Measurements from ENCODE around the gene LRRC1. TPM values are rescaled to one million over a fixed set of nuclear protein-coding genes. Genes with fewer than 3 reads are reported as not detected.

LRRC1 gene
- total and polyA plus RNA-seq, 2 donors (not counting 1 experiment from before 2014, with no cell fraction given): 3.4 to 8.9 TPM

DNA sequence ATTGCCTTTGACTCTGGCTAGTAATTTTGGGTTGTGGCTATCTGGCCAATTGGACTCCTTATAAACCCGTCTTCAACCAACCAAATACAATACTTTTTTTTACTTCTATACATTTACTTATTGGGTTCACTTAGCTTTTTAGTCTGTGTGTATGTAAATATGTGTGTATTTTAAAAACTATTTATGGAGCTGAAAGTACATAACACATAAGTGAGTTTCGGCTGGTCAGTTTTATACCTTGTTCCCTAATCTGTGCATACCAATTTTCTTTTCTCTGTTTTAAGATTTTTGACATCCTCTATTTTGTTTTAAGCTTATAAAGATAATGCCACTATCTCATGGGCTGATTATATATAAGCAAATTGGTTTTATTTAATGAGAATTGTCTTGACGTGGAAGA is 129.5 kb downstream of the LRRC1 start:
- Histone ChIP-seq H3K9ac (ENCODE audit: low read length) (no peak overlapping the region), H3K4me3 (ENCODE audit: control extremely low read depth in 1 of 5, extremely low read depth in 1 of 5, insufficient read depth in 1 of 5, low read depth in 2 of 5, low read length in 4 of 5) (no peak overlapping the region), H2AFZ (ENCODE audit: insufficient read depth, low read depth, low read length, poor library complexity, severe bottlenecking) (no peak overlapping the region), H3K9me3 (ENCODE audit: control extremely low read depth in 1 of 3, control insufficient read depth in 2 of 3, insufficient read depth in 1 of 3, low read length in 2 of 3) (no peaks in the 10 kb centered on the region), H4K20me1 (ENCODE audit: control insufficient read depth, insufficient read depth, low read length, poor library complexity, severe bottlenecking) (no peaks in the 10 kb centered on the region), H3K27ac (ENCODE audit: low read length in 2 of 2) (no peak overlapping the region), H3K4me1 (ENCODE audit: control insufficient read depth in 2 of 2, insufficient read depth in 2 of 2, low read length in 2 of 2) (no peaks in the 10 kb centered on the region), H3K27me3 (replicated peaks in 1 of 4; ENCODE audit: control extremely low read depth in 1 of 4, control insufficient read depth in 3 of 4, insufficient read depth in 4 of 4, low read length in 3 of 4) (no peaks in the 10 kb centered on the region), H3K79me2 (ENCODE audit: control insufficient read depth, insufficient read depth, low read length) (no peaks in the 10 kb centered on the region), H3K4me2 (replicated peaks; ENCODE audit: low read depth, low read length, poor library complexity, severe bottlenecking) (no peak overlapping the region), H3K36me3 (replicated peaks in 1 of 2; ENCODE audit: control extremely low read depth in 1 of 2, control insufficient read depth in 1 of 2, extremely low read depth in 1 of 2, insufficient read depth in 2 of 2, low read length in 1 of 2) (peaks cover 3 to 5% of the 10 kb centered on the region in 2 experiments)
- TF ChIP-seq, protein P1, sequence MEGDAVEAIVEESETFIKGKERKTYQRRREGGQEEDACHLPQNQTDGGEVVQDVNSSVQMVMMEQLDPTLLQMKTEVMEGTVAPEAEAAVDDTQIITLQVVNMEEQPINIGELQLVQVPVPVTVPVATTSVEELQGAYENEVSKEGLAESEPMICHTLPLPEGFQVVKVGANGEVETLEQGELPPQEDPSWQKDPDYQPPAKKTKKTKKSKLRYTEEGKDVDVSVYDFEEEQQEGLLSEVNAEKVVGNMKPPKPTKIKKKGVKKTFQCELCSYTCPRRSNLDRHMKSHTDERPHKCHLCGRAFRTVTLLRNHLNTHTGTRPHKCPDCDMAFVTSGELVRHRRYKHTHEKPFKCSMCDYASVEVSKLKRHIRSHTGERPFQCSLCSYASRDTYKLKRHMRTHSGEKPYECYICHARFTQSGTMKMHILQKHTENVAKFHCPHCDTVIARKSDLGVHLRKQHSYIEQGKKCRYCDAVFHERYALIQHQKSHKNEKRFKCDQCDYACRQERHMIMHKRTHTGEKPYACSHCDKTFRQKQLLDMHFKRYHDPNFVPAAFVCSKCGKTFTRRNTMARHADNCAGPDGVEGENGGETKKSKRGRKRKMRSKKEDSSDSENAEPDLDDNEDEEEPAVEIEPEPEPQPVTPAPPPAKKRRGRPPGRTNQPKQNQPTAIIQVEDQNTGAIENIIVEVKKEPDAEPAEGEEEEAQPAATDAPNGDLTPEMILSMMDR (IDR thresholded peaks at IDR 0.05): no peak
- TF ChIP-seq EZH2 (IDR thresholded peaks at IDR 0.05; ENCODE audit: borderline replicate concordance, insufficient read depth, low read depth, low read length, poor library complexity, severe bottlenecking): no peak
- no peaks in the 10 kb centered on the region for H3K9me3 Mint-ChIP-seq (ENCODE audit: insufficient read depth)
- no CpG with 5 or more reads among the region's 3 CpGs for WGBS (ENCODE audit: insufficient coverage)
- DNase-seq (no peak), ATAC-seq (ENCODE audit: low read depth) (no peak)
- POLR2A ChIA-PET: no interaction called here
- no peaks in the 10 kb centered on the region for H3K4me1 Mint-ChIP-seq
- no peak overlapping the region for H3K4me3 Mint-ChIP-seq
- no peaks in the 10 kb centered on the region for H3K27me3 Mint-ChIP-seq
- no peak overlapping the region for H3K27ac Mint-ChIP-seq
- CTCF ChIA-PET: no interaction called here
- intact Hi-C loops (cut with micrococcal nuclease): no loop called here

DNA sequence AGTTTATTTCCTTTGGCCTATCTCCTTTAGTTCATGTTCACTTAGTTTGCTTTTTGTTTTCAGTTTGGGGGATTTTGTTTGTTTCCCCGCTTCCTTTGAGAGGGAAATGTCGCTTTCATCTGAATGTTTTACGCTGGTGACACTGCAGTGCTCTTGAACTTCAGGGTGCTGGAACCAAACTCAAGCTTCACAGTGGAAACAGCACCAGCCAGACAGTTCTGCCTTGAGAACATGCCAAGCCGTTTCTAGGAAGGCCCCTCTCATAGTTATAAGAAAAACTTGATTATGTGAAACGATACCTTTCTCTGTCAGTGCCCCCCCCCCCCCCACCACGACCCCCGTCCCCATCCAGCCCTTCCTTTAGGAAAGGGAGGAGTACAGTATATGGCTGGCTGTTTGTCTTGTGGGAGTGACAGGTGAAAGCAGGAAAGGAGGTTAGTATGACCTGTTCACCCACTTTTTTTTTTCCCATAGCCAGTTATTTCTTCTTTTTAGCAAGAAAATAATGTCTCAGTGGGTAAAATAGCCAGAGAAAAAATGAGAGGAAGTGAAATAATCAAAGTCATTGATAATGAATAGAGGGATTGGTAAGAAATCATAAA is 130.1 kb downstream of the LRRC1 start:
- Histone ChIP-seq H3K4me3 (ENCODE audit: control extremely low read depth in 1 of 5, extremely low read depth in 1 of 5, insufficient read depth in 1 of 5, low read depth in 2 of 5, low read length in 4 of 5) (no peak overlapping the region), H4K20me1 (ENCODE audit: control insufficient read depth, insufficient read depth, low read length, poor library complexity, severe bottlenecking) (no peaks in the 10 kb centered on the region), H2AFZ (ENCODE audit: insufficient read depth, low read depth, low read length, poor library complexity, severe bottlenecking) (no peak overlapping the region), H3K27ac (ENCODE audit: low read length in 2 of 2) (no peak overlapping the region), H3K4me2 (replicated peaks; ENCODE audit: low read depth, low read length, poor library complexity, severe bottlenecking) (no peak overlapping the region), H3K36me3 (replicated peaks in 1 of 2; ENCODE audit: control extremely low read depth in 1 of 2, control insufficient read depth in 1 of 2, extremely low read depth in 1 of 2, insufficient read depth in 2 of 2, low read length in 1 of 2) (peaks cover 2 to 5% of the 10 kb centered on the region in 2 experiments), H3K9me3 (ENCODE audit: control extremely low read depth in 1 of 3, control insufficient read depth in 2 of 3, insufficient read depth in 1 of 3, low read length in 2 of 3) (no peaks in the 10 kb centered on the region), H3K27me3 (replicated peaks in 1 of 4; ENCODE audit: control extremely low read depth in 1 of 4, control insufficient read depth in 3 of 4, insufficient read depth in 4 of 4, low read length in 3 of 4) (no peaks in the 10 kb centered on the region), H3K4me1 (ENCODE audit: control insufficient read depth in 2 of 2, insufficient read depth in 2 of 2, low read length in 2 of 2) (no peaks in the 10 kb centered on the region), H3K9ac (ENCODE audit: low read length) (no peak overlapping the region), H3K79me2 (ENCODE audit: control insufficient read depth, insufficient read depth, low read length) (no peaks in the 10 kb centered on the region)
- DNase-seq: no peak
- H3K27ac Mint-ChIP-seq: no peak overlapping the region
- ChIA-PET POLR2A (no interaction called here), CTCF (no interaction called here)
- no peaks in the 10 kb centered on the region for H3K27me3 Mint-ChIP-seq
- no peak for TF ChIP-seq EZH2 (IDR thresholded peaks at IDR 0.05; ENCODE audit: borderline replicate concordance, insufficient read depth, low read depth, low read length, poor library complexity, severe bottlenecking)
- TF ChIP-seq, protein P1 (IDR thresholded peaks at IDR 0.05): no peak
- intact Hi-C loops (cut with micrococcal nuclease): no loop called here
- no peak for ATAC-seq (ENCODE audit: low read depth)
- WGBS (ENCODE audit: insufficient coverage): 100% methylated on average over 3 of the region's 7 CpGs
- H3K9me3 Mint-ChIP-seq (ENCODE audit: insufficient read depth): no peaks in the 10 kb centered on the region
- no peaks in the 10 kb centered on the region for H3K4me1 Mint-ChIP-seq
- H3K4me3 Mint-ChIP-seq: no peak overlapping the region
